Activated B cell treated with CpG ODN at 0.5 μM for 24 hours (primary cell): ENCODE results near the gene NOD1. TPM values are rescaled to one million over a fixed set of nuclear protein-coding genes. Genes with fewer than 3 reads are reported as not detected.

ENCODE experiments used
- ATAC-seq: fragments of 200-7000 bp; cut with Tn5 transposase; one replicate; pipeline ENCODE4 v1.10.0; 2021; ENCODE audit warnings: low read depth, mild to moderate bottlenecking, moderate library complexity
- CTCF ChIA-PET: fragments of 350-600 bp; sonication (Branson Sonifier 250); formaldehyde crosslinking; loops from one replicate; lab custom pipeline; 2021; ENCODE audit warnings: antibody characterized with exemption; lab: Charles Lee
- POLR2A ChIA-PET: fragments of 350-600 bp; sonication (Branson Sonifier 250); formaldehyde crosslinking; loops from one replicate; lab custom pipeline; 2021; ENCODE audit warnings: antibody characterized with exemption; lab: Charles Lee
- DNase-seq: peaks from one replicate; pipeline ENCODE4 v3.0.0; 2022
- H3K27ac Mint-ChIP-seq: one replicate; pipeline ENCODE4 v1.8.0; 2020; ENCODE audit warnings: mixed read lengths
- H3K27me3 Mint-ChIP-seq: one replicate; pipeline ENCODE4 v1.8.0; 2021; ENCODE audit warnings: mixed read lengths
- H3K36me3 Mint-ChIP-seq: one replicate; pipeline ENCODE4 v1.8.0; 2021; ENCODE audit warnings: low read depth, mixed read lengths
- H3K4me1 Mint-ChIP-seq: one replicate; pipeline ENCODE4 v1.8.0; 2021; ENCODE audit warnings: mixed read lengths
- H3K4me3 Mint-ChIP-seq: one replicate; pipeline ENCODE4 v1.8.0; 2020; ENCODE audit warnings: mild to moderate bottlenecking, mixed read lengths
- H3K9me3 Mint-ChIP-seq: one replicate; pipeline ENCODE4 v1.8.0; 2020; ENCODE audit warnings: mixed read lengths
- intact Hi-C: fragments of 100-400 bp; cut with micrococcal nuclease; formaldehyde crosslinking; loops from one replicate; pipeline ENCODE4 v1.15.1; 2024
- total RNA-seq: library from RNA; stranded (reverse); gene quantifications from 2 replicates; pipeline ENCODE4 v1.2.3, GENCODE V29; 2022
- TF ChIP-seq, protein P1 (sequence below): fragments of 200-600 bp; IDR thresholded peaks from one replicate; pipeline ENCODE4 v1.8.0; 2022; ENCODE audit warnings: antibody characterized with exemption, mild to moderate bottlenecking

NOD1 gene
- total RNA-seq, 1 donor from 2014 or later, result 14.0 TPM

- ChIA-PET POLR2A (no interaction called here), CTCF (no interaction called here)
- H3K36me3 Mint-ChIP-seq, result no peaks in the 10 kb centered on the region
- DNase-seq, result no peak
- TF ChIP-seq, protein P1, sequence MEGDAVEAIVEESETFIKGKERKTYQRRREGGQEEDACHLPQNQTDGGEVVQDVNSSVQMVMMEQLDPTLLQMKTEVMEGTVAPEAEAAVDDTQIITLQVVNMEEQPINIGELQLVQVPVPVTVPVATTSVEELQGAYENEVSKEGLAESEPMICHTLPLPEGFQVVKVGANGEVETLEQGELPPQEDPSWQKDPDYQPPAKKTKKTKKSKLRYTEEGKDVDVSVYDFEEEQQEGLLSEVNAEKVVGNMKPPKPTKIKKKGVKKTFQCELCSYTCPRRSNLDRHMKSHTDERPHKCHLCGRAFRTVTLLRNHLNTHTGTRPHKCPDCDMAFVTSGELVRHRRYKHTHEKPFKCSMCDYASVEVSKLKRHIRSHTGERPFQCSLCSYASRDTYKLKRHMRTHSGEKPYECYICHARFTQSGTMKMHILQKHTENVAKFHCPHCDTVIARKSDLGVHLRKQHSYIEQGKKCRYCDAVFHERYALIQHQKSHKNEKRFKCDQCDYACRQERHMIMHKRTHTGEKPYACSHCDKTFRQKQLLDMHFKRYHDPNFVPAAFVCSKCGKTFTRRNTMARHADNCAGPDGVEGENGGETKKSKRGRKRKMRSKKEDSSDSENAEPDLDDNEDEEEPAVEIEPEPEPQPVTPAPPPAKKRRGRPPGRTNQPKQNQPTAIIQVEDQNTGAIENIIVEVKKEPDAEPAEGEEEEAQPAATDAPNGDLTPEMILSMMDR, result no peak
- no peak overlapping the region for H3K4me3 Mint-ChIP-seq
- ATAC-seq, result no peak
- no peaks in the 10 kb centered on the region for H3K4me1 Mint-ChIP-seq
- H3K27me3 Mint-ChIP-seq, result no peaks in the 10 kb centered on the region
- no peaks in the 10 kb centered on the region for H3K9me3 Mint-ChIP-seq
- intact Hi-C loops, result loop anchor here (5.0 kb wide), 1 partner anchor 228 kb away; no protein-coding TSS in a partner anchor
- no peak overlapping the region for H3K27ac Mint-ChIP-seq
Observed at GRCh38 chr7:30514776-30515175, 36.2 kb upstream of the NOD1 start.

GRCh38 chr7:30514177-30514576 is 35.6 kb upstream of the NOD1 start:
- intact Hi-C loops, result loop anchor here (5.0 kb wide), 1 partner anchor 228 kb away; no protein-coding TSS in a partner anchor
- Mint-ChIP-seq H3K27me3 (no peaks in the 10 kb centered on the region), H3K4me3 (no peak overlapping the region), H3K36me3 (no peaks in the 10 kb centered on the region), H3K9me3 (no peaks in the 10 kb centered on the region), H3K27ac (no peak overlapping the region), H3K4me1 (no peaks in the 10 kb centered on the region)
- ATAC-seq (no peak), DNase-seq (no peak)
- TF ChIP-seq, protein P1, result no peak
- CTCF ChIA-PET, result no interaction called here
- POLR2A ChIA-PET, result no interaction called here

DNA sequence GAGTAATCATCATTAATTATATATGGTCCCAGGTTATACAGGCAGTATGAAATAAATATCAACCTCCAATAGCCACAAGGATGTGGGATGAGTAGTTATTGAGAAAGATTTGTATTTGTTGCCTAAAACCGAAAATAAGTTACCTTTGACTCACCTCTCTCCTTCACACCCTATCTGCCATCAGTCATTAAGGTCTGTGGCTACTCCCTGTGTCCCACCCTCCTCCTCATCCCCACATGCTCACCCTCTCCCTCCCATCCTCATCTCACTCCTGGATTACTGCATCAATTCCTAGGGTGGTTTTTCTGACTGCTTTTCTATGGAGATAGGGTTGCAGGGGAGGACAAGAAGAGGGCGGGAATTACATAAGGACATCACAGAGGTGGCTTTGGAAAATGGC is 35.2 kb upstream of the NOD1 start:
- H3K36me3 Mint-ChIP-seq, result no peaks in the 10 kb centered on the region
- H3K4me3 Mint-ChIP-seq, result no peak overlapping the region
- no peaks in the 10 kb centered on the region for H3K4me1 Mint-ChIP-seq
- DNase-seq (no peak), ATAC-seq (no peak)
- no peak overlapping the region for H3K27ac Mint-ChIP-seq
- H3K27me3 Mint-ChIP-seq, result no peaks in the 10 kb centered on the region
- H3K9me3 Mint-ChIP-seq, result no peaks in the 10 kb centered on the region
- intact Hi-C loops, result loop anchor here (5.0 kb wide), 1 partner anchor 229 kb away; no protein-coding TSS in a partner anchor
- ChIA-PET CTCF (no interaction called here), POLR2A (no interaction called here)
- TF ChIP-seq, protein P1, result no peak

- intact Hi-C loops, result loop anchor here (5.0 kb wide), 1 partner anchor 230 kb away; no protein-coding TSS in a partner anchor
- ATAC-seq, result no peak
- Mint-ChIP-seq H3K4me3 (no peak overlapping the region), H3K27me3 (no peaks in the 10 kb centered on the region), H3K36me3 (no peaks in the 10 kb centered on the region), H3K4me1 (no peaks in the 10 kb centered on the region), H3K9me3 (no peaks in the 10 kb centered on the region), H3K27ac (no peak overlapping the region)
- DNase-seq, result no peak
- TF ChIP-seq, protein P1, result no peak
- ChIA-PET CTCF (interaction anchor here (0.7 to 3.0 kb wide), 2 partner anchors 52 kb away, joined by 3 to 25 read pairs; no protein-coding TSS in a partner anchor), POLR2A (no interaction called here)
Observed at GRCh38 chr7:30511973-30512662, 33.5 kb upstream of the NOD1 start.

DNA sequence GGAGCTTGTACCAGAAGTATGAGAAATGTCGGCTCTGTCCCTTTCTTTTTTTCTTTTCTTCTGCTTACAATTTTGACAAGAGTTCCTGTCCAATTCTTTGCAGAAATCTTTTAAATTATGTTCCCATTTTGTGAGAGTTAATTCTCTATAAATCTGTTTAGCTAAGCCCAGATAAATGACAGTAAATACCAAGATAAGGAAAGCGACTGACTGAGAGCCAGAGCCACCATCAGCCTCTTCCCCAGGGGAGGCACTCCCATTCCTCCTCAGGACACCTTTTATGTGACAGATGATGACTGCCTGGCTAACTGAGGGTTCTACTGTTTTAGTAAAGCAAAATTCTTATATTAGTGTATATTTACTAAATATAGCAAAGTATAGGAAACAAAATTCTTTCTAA is 32.9 kb upstream of the NOD1 start:
- Mint-ChIP-seq H3K27ac (no peak overlapping the region), H3K4me1 (no peaks in the 10 kb centered on the region), H3K9me3 (no peaks in the 10 kb centered on the region), H3K36me3 (no peaks in the 10 kb centered on the region), H3K27me3 (no peaks in the 10 kb centered on the region), H3K4me3 (no peak overlapping the region)
- TF ChIP-seq, protein P1, result no peak
- ATAC-seq (no peak), DNase-seq (no peak)
- ChIA-PET POLR2A (interaction anchor here (1.2 kb wide), 1 partner anchor 194 kb away, joined by 3 read pairs; no protein-coding TSS in a partner anchor), CTCF (interaction anchor here (1.0 to 3.0 kb wide), 3 partner anchors 46 to 115 kb away, joined by 3 to 25 read pairs (median 3); no protein-coding TSS in a partner anchor)
- intact Hi-C loops, result loop anchor here (5.0 kb wide), 1 partner anchor 231 kb away; no protein-coding TSS in a partner anchor
